DND-41 (cell line): Measurements from ENCODE around the gene UGT1A4.

ENCODE experiments used
- ATAC-seq: fragments of 200-7000 bp; cut with Tn5 transposase; 3 replicates; pipeline ENCODE4 v1.9.1; 2021; ENCODE audit warnings: low read depth; ENCODE audit not compliant: insufficient read depth
- DNase-seq: peaks from one replicate; pipeline ENCODE4 v3.0.0-alpha.2; 2020
- H2AFZ ChIP-seq: 2 replicates; pipeline ENCODE4 v1.6.0; 2012; ENCODE audit warnings: low read depth, low read length
- H3K27ac ChIP-seq: 2 replicates; pipeline ENCODE4 v1.5.1; 2012; ENCODE audit warnings: low read length, inconsistent platforms
- H3K27me3 ChIP-seq: fragments of 200-600 bp; sonication (generic); 2 replicates; pipeline ENCODE4 v1.6.0; 2012; ENCODE audit warnings: low read length, mild to moderate bottlenecking, inconsistent platforms; ENCODE audit not compliant: insufficient read depth, poor library complexity
- H3K36me3 ChIP-seq: 2 replicates; pipeline ENCODE4 v1.5.1; 2012; ENCODE audit warnings: low read length, inconsistent platforms; ENCODE audit not compliant: insufficient read depth
- H3K4me1 ChIP-seq: 2 replicates; pipeline ENCODE4 v1.5.1; 2012; ENCODE audit warnings: mild to moderate bottlenecking, low read length; ENCODE audit not compliant: insufficient read depth
- H3K4me2 ChIP-seq: 2 replicates; pipeline ENCODE4 v1.6.0; 2012; ENCODE audit warnings: mild to moderate bottlenecking, moderate library complexity, low read length, inconsistent platforms; ENCODE audit not compliant: insufficient read depth
- H3K4me3 ChIP-seq, 2 experiments: fragments of 200-600 bp in 1 of 2; shearing (Covaris generic) in 1 of 2; 2 replicates each; pipeline ENCODE4 v1.5.1; 2012 to 2016; ENCODE audit warnings: inconsistent platforms in 2 of 2, low read length in 2 of 2, mild to moderate bottlenecking in 2 of 2, low read depth in 1 of 2, moderate library complexity in 1 of 2
- H3K79me2 ChIP-seq: 2 replicates; pipeline ENCODE4 v1.6.0; 2012; ENCODE audit warnings: low read length, inconsistent platforms; ENCODE audit not compliant: insufficient read depth
- H3K9ac ChIP-seq: 2 replicates; pipeline ENCODE4 v1.6.0; 2012; ENCODE audit warnings: low read depth, mild to moderate bottlenecking, inconsistent platforms, low read length, moderate library complexity
- H3K9me3 ChIP-seq: 2 replicates; pipeline ENCODE4 v1.5.1; 2012; ENCODE audit warnings: low read length, moderate library complexity, mild to moderate bottlenecking, inconsistent platforms; ENCODE audit not compliant: insufficient read depth, severe bottlenecking
- H4K20me1 ChIP-seq: 2 replicates; pipeline ENCODE4 v1.6.0; 2012; ENCODE audit warnings: low read length; ENCODE audit not compliant: insufficient read depth
- EZH2 ChIP-seq: IDR thresholded peaks from 3 replicates; pipeline ENCODE4 v1.6.1; 2012; ENCODE audit warnings: borderline replicate concordance, low read depth, mild to moderate bottlenecking, moderate library complexity, low read length, inconsistent platforms; ENCODE audit not compliant: severe bottlenecking
- TF ChIP-seq, protein P1 (sequence below): IDR thresholded peaks from 2 replicates; pipeline ENCODE4 v1.5.1; 2012; ENCODE audit warnings: borderline replicate concordance, low read length, moderate library complexity, mild to moderate bottlenecking; ENCODE audit not compliant: poor library complexity, severe bottlenecking; ENCODE audit errors: extremely low read depth

The UGT1A4 gene

DNA sequence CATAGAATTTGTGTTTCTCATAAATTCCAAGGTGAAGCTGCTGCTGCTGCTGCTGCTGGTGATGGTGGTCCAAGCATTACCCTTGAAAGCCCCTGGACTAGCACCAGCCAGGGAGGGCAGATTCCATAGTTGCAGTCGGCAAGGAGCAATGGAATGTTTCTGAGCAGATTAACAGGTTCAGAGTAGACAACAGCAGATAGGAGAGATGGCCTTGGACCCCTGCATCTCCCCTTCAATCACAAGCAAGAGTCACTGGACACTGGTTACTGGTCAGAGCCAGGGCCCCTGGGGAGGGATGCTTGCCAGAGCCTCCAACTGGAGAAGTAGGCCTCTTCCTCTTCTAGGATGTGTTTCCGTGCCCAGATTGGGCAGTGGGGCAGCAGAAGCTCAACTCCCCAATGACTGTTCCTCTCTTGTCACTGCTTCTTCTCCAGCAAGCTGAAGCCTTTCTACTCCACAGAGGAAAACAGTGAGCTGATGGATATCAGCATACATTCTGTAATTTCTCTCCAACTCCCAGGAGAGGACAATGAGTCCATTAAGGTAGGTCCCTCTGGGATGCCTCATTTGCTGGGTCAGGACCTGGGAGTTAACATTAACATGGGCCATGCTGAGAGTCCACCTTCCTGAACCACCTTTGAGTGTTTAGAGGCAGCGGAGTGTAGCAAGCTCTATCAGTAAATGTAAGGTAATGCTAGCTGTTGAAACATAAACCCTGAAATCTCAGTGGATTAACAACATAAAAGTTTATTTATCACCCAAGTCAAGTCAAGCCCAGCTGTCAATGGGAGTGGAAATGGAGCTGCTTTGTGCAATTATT is 94.9 kb downstream of the UGT1A4 start:
- Histone ChIP-seq H2AFZ (no peak overlapping the region), H3K36me3 (no peaks in the 10 kb centered on the region), H3K4me1 (no peaks in the 10 kb centered on the region), H3K4me3 (no peak overlapping the region), H3K9ac (no peak overlapping the region), H3K4me2 (no peak overlapping the region), H3K27me3 (peaks cover 28% of the 10 kb centered on the region), H4K20me1 (no peaks in the 10 kb centered on the region), H3K9me3 (no peaks in the 10 kb centered on the region), H3K79me2 (no peaks in the 10 kb centered on the region), H3K27ac (no peak overlapping the region)
- no peak for DNase-seq
- ATAC-seq, result no peak
- TF ChIP-seq EZH2, result no peak
- TF ChIP-seq, protein P1, sequence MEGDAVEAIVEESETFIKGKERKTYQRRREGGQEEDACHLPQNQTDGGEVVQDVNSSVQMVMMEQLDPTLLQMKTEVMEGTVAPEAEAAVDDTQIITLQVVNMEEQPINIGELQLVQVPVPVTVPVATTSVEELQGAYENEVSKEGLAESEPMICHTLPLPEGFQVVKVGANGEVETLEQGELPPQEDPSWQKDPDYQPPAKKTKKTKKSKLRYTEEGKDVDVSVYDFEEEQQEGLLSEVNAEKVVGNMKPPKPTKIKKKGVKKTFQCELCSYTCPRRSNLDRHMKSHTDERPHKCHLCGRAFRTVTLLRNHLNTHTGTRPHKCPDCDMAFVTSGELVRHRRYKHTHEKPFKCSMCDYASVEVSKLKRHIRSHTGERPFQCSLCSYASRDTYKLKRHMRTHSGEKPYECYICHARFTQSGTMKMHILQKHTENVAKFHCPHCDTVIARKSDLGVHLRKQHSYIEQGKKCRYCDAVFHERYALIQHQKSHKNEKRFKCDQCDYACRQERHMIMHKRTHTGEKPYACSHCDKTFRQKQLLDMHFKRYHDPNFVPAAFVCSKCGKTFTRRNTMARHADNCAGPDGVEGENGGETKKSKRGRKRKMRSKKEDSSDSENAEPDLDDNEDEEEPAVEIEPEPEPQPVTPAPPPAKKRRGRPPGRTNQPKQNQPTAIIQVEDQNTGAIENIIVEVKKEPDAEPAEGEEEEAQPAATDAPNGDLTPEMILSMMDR, result no peak

DNA sequence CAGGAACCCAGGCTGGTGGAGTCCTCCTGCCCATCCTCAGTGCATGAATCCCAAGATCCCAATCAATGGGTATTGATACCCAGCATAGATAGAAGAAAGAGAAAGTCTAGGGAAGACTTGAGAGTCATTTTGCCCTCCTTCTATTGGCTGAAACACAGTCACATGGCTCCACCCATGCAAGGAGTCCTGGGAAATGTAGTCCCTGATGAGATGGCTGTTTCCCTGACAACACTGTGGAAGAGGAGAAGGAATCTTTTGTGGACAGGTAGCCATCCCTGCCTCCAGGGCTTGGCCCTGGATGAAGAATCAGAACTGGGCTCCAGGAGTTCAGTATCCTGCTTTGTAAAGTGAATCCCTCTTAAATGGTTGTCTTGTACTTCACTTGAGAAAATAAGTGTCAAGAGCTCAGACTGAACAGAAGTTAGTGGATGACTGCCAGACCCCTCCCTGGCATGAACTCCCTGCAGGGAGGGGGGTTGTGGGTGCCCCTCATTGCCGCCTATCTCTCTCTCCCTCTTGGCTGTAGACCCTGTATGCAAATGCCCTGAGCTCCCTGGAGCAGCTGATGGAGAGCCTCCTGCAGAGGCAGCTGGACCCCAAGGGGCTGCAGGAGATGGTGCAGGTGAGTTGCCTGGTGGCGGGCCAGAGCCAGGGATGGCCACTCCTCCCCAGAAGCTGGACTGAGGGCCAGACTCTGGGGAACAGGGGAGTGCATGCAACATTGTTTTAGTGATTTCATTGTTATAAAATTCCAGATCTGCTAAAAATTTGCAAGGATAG is 95.7 kb downstream of the UGT1A4 start:
- no peak for ATAC-seq
- Histone ChIP-seq H3K27me3 (peaks cover 20% of the 10 kb centered on the region), H3K36me3 (no peaks in the 10 kb centered on the region), H4K20me1 (no peaks in the 10 kb centered on the region), H3K27ac (no peak overlapping the region), H3K4me1 (no peaks in the 10 kb centered on the region), H3K4me2 (no peak overlapping the region), H2AFZ (no peak overlapping the region), H3K79me2 (no peaks in the 10 kb centered on the region), H3K9me3 (no peaks in the 10 kb centered on the region), H3K9ac (no peak overlapping the region), H3K4me3 (no peak overlapping the region)
- no peak for DNase-seq
- no peak for TF ChIP-seq EZH2
- TF ChIP-seq, protein P1, result no peak

- Histone ChIP-seq H3K4me1 (no peaks in the 10 kb centered on the region), H4K20me1 (no peaks in the 10 kb centered on the region), H3K4me3 (no peak overlapping the region), H3K4me2 (no peak overlapping the region), H3K27me3 (peaks cover 13% of the 10 kb centered on the region), H3K27ac (no peak overlapping the region), H3K79me2 (no peaks in the 10 kb centered on the region), H3K36me3 (no peaks in the 10 kb centered on the region), H2AFZ (no peak overlapping the region), H3K9me3 (no peaks in the 10 kb centered on the region), H3K9ac (no peak overlapping the region)
- TF ChIP-seq, protein P1, result no peak
- TF ChIP-seq EZH2, result no peak
- ATAC-seq (no peak), DNase-seq (no peak)
Observed at GRCh38 chr2:233815861-233816260, 97.3 kb downstream of the UGT1A4 start.
